WTC11 (cell line): ENCODE results near the gene PHACTR2. TPM values are rescaled to one million over a fixed set of nuclear protein-coding genes. Genes with fewer than 3 reads are reported as not detected.

ENCODE experiments used
- ATAC-seq: fragments of 200-7000 bp; cut with Tn5 transposase; 2 replicates; pipeline ENCODE4 v1.10.0; 2021; ENCODE audit warnings: mild to moderate bottlenecking, moderate library complexity
- CTCF ChIA-PET: fragments of 300-600 bp; sonication (Branson Sonifier 250); formaldehyde crosslinking; loops from one replicate; lab custom pipeline; 2021; ENCODE audit warnings: antibody characterized with exemption; lab: Charles Lee
- POLR2A ChIA-PET: fragments of 350-600 bp; sonication (Branson Sonifier 250); formaldehyde crosslinking; loops from one replicate; lab custom pipeline; 2021; ENCODE audit warnings: antibody characterized with exemption; lab: Charles Lee
- DNase-seq: peaks from one replicate; pipeline ENCODE4 v3.0.0; 2021; ENCODE audit warnings: low spot score
- H3K27ac Mint-ChIP-seq: 2 replicates; pipeline ENCODE4 v1.8.0; 2021; ENCODE audit warnings: mixed read lengths
- H3K27me3 Mint-ChIP-seq: 2 replicates; pipeline ENCODE4 v1.8.0; 2021; ENCODE audit warnings: low read depth, mild to moderate bottlenecking, moderate library complexity, mixed read lengths
- H3K36me3 Mint-ChIP-seq: 2 replicates; pipeline ENCODE4 v1.8.0; 2021; ENCODE audit warnings: mixed read lengths
- H3K4me1 Mint-ChIP-seq: 2 replicates; pipeline ENCODE4 v1.8.0; 2022; ENCODE audit warnings: mixed read lengths
- H3K4me3 Mint-ChIP-seq: 2 replicates; pipeline ENCODE4 v1.8.0; 2021; ENCODE audit warnings: mild to moderate bottlenecking, moderate library complexity, mixed read lengths
- H3K9me3 Mint-ChIP-seq: 2 replicates; pipeline ENCODE4 v1.8.0; 2021; ENCODE audit warnings: mixed read lengths
- AR ChIP-seq: fragments of 250-450 bp; sonication (Bioruptor Pico); IDR thresholded peaks from 2 replicates; pipeline ENCODE4 v1.9.0; 2021; ENCODE audit warnings: mild to moderate bottlenecking
- CREM ChIP-seq: sonication (generic); formaldehyde crosslinking; IDR thresholded peaks from 2 replicates; pipeline ENCODE4 v1.8.1; 2022; ENCODE audit warnings: mild to moderate bottlenecking, missing genetic modification reagents, moderate library complexity
- E2F5 ChIP-seq: sonication (generic); formaldehyde crosslinking; IDR thresholded peaks from 2 replicates; pipeline ENCODE4 v1.8.1; 2022; ENCODE audit warnings: mild to moderate bottlenecking, moderate library complexity, missing genetic modification reagents
- ESRRA ChIP-seq: sonication (generic); formaldehyde crosslinking; IDR thresholded peaks from 2 replicates; pipeline ENCODE4 v1.8.1; 2022; ENCODE audit warnings: mild to moderate bottlenecking, missing genetic modification reagents, borderline replicate concordance
- ETV6 ChIP-seq: sonication (generic); formaldehyde crosslinking; IDR thresholded peaks from 2 replicates; pipeline ENCODE4 v1.8.1; 2022; ENCODE audit warnings: mild to moderate bottlenecking, missing genetic modification reagents
- FOXP1 ChIP-seq: sonication (generic); formaldehyde crosslinking; IDR thresholded peaks from 2 replicates; pipeline ENCODE4 v1.8.0; 2022; ENCODE audit warnings: missing genetic modification reagents, mild to moderate bottlenecking, moderate library complexity, borderline replicate concordance
- MYBL2 ChIP-seq: sonication (generic); formaldehyde crosslinking; IDR thresholded peaks from 2 replicates; pipeline ENCODE4 v1.8.1; 2023; ENCODE audit warnings: mild to moderate bottlenecking, moderate library complexity, missing genetic modification reagents
- NR2C2 ChIP-seq: sonication (generic); formaldehyde crosslinking; IDR thresholded peaks from 2 replicates; pipeline ENCODE4 v1.8.0; 2022; ENCODE audit warnings: mild to moderate bottlenecking, missing genetic modification reagents
- OVOL2 ChIP-seq: fragments of 250-450 bp; sonication (Bioruptor Pico); IDR thresholded peaks from 2 replicates; pipeline ENCODE4 v1.9.0; 2021; ENCODE audit warnings: mild to moderate bottlenecking, borderline replicate concordance
- PREB ChIP-seq: sonication (generic); formaldehyde crosslinking; IDR thresholded peaks from 2 replicates; pipeline ENCODE4 v1.8.1; 2022; ENCODE audit warnings: mild to moderate bottlenecking, missing genetic modification reagents, moderate library complexity, borderline replicate concordance
- SMAD3 ChIP-seq: sonication (generic); formaldehyde crosslinking; IDR thresholded peaks from 2 replicates; pipeline ENCODE4 v1.8.0; 2022; ENCODE audit warnings: missing genetic modification reagents, mild to moderate bottlenecking, borderline replicate concordance
- SMAD4 ChIP-seq: sonication (generic); formaldehyde crosslinking; IDR thresholded peaks from 2 replicates; pipeline ENCODE4 v1.8.0; 2022; ENCODE audit warnings: mild to moderate bottlenecking, missing genetic modification reagents
- SOX15 ChIP-seq: fragments of 250-450 bp; sonication (Bioruptor Pico); IDR thresholded peaks from 2 replicates; pipeline ENCODE4 v1.9.0; 2021; ENCODE audit warnings: mild to moderate bottlenecking
- USF2 ChIP-seq: sonication (generic); formaldehyde crosslinking; IDR thresholded peaks from 2 replicates; pipeline ENCODE4 v1.8.1; 2023; ENCODE audit warnings: mild to moderate bottlenecking, missing genetic modification reagents, moderate library complexity
- ZNF121 ChIP-seq: sonication (generic); formaldehyde crosslinking; IDR thresholded peaks from 2 replicates; pipeline ENCODE4 v1.8.0; 2023; ENCODE audit warnings: missing genetic modification reagents
- ZNF232 ChIP-seq: sonication (generic); formaldehyde crosslinking; IDR thresholded peaks from 2 replicates; pipeline ENCODE4 v1.8.0; 2022; ENCODE audit warnings: mild to moderate bottlenecking, missing genetic modification reagents
- ZNF263 ChIP-seq: sonication (generic); formaldehyde crosslinking; IDR thresholded peaks from 2 replicates; pipeline ENCODE4 v1.8.1; 2022; ENCODE audit warnings: low read depth, mild to moderate bottlenecking, moderate library complexity, missing genetic modification reagents
- ZNF396 ChIP-seq: fragments of 250-450 bp; sonication (Bioruptor Pico); IDR thresholded peaks from 2 replicates; pipeline ENCODE4 v1.8.0; 2021; ENCODE audit warnings: mild to moderate bottlenecking, moderate library complexity, borderline replicate concordance
- ZNF416 ChIP-seq: fragments of 250-450 bp; sonication (Bioruptor Pico); IDR thresholded peaks from 2 replicates; pipeline ENCODE4 v1.9.0; 2021; ENCODE audit warnings: mild to moderate bottlenecking, inconsistent platforms
- ZNF425 ChIP-seq: fragments of 250-450 bp; sonication (Bioruptor Pico); conservative IDR thresholded peaks from 2 replicates; pipeline ENCODE4 v1.9.0; 2021; ENCODE audit warnings: mild to moderate bottlenecking
- total RNA-seq: library from RNA; stranded (reverse); gene quantifications from 3 replicates; pipeline ENCODE4 v1.2.3, GENCODE V29; 2021
- TF ChIP-seq, protein P1 (sequence below): fragments of 250-450 bp; sonication (Bioruptor Pico); IDR thresholded peaks from 2 replicates; pipeline ENCODE4 v1.8.0; 2021; ENCODE audit warnings: mild to moderate bottlenecking
- TF ChIP-seq, protein P2 (sequence below): sonication (generic); formaldehyde crosslinking; IDR thresholded peaks from 2 replicates; pipeline ENCODE4 v1.8.0; 2022; ENCODE audit warnings: mild to moderate bottlenecking, missing genetic modification reagents

Gene PHACTR2
- total RNA-seq, 1 experiment from 2014 or later, result 90.5 TPM

- ATAC-seq, result no peak
- no peaks in the 10 kb centered on the region for H3K4me1 Mint-ChIP-seq
- H3K9me3 Mint-ChIP-seq, result peaks cover 6% of the 10 kb centered on the region
- no peak overlapping the region for H3K4me3 Mint-ChIP-seq
- DNase-seq, result no peak
- POLR2A ChIA-PET, result no interaction called here
- no peak overlapping the region for H3K27ac Mint-ChIP-seq
- CTCF ChIA-PET, result interaction anchor here (0.7 kb wide), 1 partner anchor 173 kb away, joined by 3 read pairs; no protein-coding TSS in a partner anchor
- no peak for TF ChIP-seq ETV6 (CRISPR knock-in tag)
- H3K27me3 Mint-ChIP-seq, result no peaks in the 10 kb centered on the region
- H3K36me3 Mint-ChIP-seq, result peaks cover 2% of the 10 kb centered on the region; the same call in 1 of the 2 replicates
Observed at GRCh38 chr6:143836150-143836549, 158.4 kb downstream of the PHACTR2 start.

- ATAC-seq (no peak), DNase-seq (no peak)
- no peak for TF ChIP-seq SMAD4 (CRISPR knock-in tag)
- TF ChIP-seq ZNF425 (CRISPR knock-in tag), result no peak
- TF ChIP-seq SMAD3 (CRISPR knock-in tag), result no peak
- TF ChIP-seq ZNF263, result no peak
- no peak for TF ChIP-seq ZNF396 (CRISPR knock-in tag)
- TF ChIP-seq, protein P1, sequence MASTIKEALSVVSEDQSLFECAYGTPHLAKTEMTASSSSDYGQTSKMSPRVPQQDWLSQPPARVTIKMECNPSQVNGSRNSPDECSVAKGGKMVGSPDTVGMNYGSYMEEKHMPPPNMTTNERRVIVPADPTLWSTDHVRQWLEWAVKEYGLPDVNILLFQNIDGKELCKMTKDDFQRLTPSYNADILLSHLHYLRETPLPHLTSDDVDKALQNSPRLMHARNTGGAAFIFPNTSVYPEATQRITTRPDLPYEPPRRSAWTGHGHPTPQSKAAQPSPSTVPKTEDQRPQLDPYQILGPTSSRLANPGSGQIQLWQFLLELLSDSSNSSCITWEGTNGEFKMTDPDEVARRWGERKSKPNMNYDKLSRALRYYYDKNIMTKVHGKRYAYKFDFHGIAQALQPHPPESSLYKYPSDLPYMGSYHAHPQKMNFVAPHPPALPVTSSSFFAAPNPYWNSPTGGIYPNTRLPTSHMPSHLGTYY (CRISPR knock-in tag), result no peak
- TF ChIP-seq ZNF232 (CRISPR knock-in tag), result no peak
- TF ChIP-seq CREM (CRISPR knock-in tag), result no peak
- TF ChIP-seq OVOL2, result no peak
- TF ChIP-seq NR2C2 (CRISPR knock-in tag), result no peak
- TF ChIP-seq PREB, result no peak
- no peak for TF ChIP-seq ZNF416
- Mint-ChIP-seq H3K4me3 (no peak overlapping the region), H3K36me3 (peaks cover 2% of the 10 kb centered on the region; the same call in 1 of the 2 replicates), H3K27ac (no peak overlapping the region), H3K27me3 (no peaks in the 10 kb centered on the region), H3K4me1 (peaks cover 5% of the 10 kb centered on the region), H3K9me3 (peaks cover 6% of the 10 kb centered on the region)
- ChIA-PET POLR2A (no interaction called here), CTCF (no interaction called here)
Observed at GRCh38 chr6:143838395-143838794, 160.6 kb downstream of the PHACTR2 start.

DNA sequence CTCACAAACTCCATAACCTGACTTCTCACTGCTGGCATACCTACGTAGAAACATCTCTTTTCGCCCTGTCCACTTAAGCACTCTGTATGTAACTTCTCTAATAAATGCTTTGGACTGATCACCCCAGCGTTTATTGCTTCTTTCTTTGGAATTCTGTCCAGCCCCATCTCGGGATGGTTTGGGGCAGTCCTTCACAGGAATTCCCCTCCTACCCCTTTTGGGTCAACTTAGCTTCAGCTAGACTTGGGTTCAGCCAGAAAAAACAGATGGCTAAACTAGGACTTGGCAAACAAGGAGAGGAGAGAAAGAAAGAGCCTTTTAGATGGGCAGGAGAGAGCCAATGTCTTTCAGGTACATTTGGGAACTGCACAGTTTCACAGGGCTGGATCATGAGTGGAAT lies 161.4 kb downstream of the PHACTR2 start:
- peaks cover 11% of the 10 kb centered on the region for H3K4me1 Mint-ChIP-seq
- DNase-seq (no peak), ATAC-seq (no peak)
- POLR2A ChIA-PET, result no interaction called here
- peaks cover 4% of the 10 kb centered on the region for H3K36me3 Mint-ChIP-seq
- no peak for TF ChIP-seq AR (CRISPR knock-in tag)
- no peak for TF ChIP-seq E2F5 (CRISPR knock-in tag)
- TF ChIP-seq ESRRA (CRISPR knock-in tag), result no peak
- no peak for TF ChIP-seq FOXP1
- TF ChIP-seq, protein P2, sequence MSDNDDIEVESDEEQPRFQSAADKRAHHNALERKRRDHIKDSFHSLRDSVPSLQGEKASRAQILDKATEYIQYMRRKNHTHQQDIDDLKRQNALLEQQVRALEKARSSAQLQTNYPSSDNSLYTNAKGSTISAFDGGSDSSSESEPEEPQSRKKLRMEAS (CRISPR knock-in tag), result no peak
- no peak for TF ChIP-seq MYBL2 (CRISPR knock-in tag)
- TF ChIP-seq USF2 (CRISPR knock-in tag), result no peak
- TF ChIP-seq SOX15 (CRISPR knock-in tag), result no peak
- TF ChIP-seq ZNF121 (CRISPR knock-in tag), result no peak
- no peak for TF ChIP-seq ETV6 (CRISPR knock-in tag)
- TF ChIP-seq PREB, result no peak
- no peak for TF ChIP-seq SMAD4 (CRISPR knock-in tag)
- H3K27me3 Mint-ChIP-seq, result no peaks in the 10 kb centered on the region
- no peak overlapping the region for H3K4me3 Mint-ChIP-seq
- H3K27ac Mint-ChIP-seq, result no peak overlapping the region
- CTCF ChIA-PET, result no interaction called here
- peaks cover 6% of the 10 kb centered on the region for H3K9me3 Mint-ChIP-seq
